WERI-Rb-1 (cell line): ENCODE data around the gene STX12.
"Not testable (repeated sequence)": the region's sequence is repeated elsewhere in the genome, so short reads cannot be mapped to it uniquely, and the experiment has no call there.

Experiments
- DNase-seq: peaks from one replicate; pipeline ENCODE4 v3.0.0-alpha.2; 2020
- H3K27ac ChIP-seq: fragments of 250-450 bp; sonication (Bioruptor Pico); 2 replicates; pipeline ENCODE4 v1.5.1; 2020; ENCODE audit warnings: mild to moderate bottlenecking, moderate library complexity
- H3K27me3 ChIP-seq: fragments of 250-450 bp; sonication (Bioruptor Pico); 2 replicates; pipeline ENCODE4 v1.5.1; 2021; ENCODE audit warnings: mild to moderate bottlenecking, low read depth, moderate library complexity; ENCODE audit not compliant: insufficient read depth, severe bottlenecking
- H3K36me3 ChIP-seq: fragments of 250-450 bp; sonication (Bioruptor Pico); 2 replicates; pipeline ENCODE4 v1.5.1; 2020; ENCODE audit warnings: mild to moderate bottlenecking, moderate library complexity
- H3K4me3 ChIP-seq: 2 replicates; pipeline ENCODE4 v1.5.1; 2011; ENCODE audit warnings: low read depth, mild to moderate bottlenecking, control low read depth, low read length
- H3K9me3 ChIP-seq: fragments of 250-450 bp; sonication (Bioruptor Pico); 2 replicates; pipeline ENCODE4 v1.5.1; 2021; ENCODE audit warnings: mild to moderate bottlenecking, moderate library complexity; ENCODE audit not compliant: severe bottlenecking
- TF ChIP-seq, protein P1 (sequence below): IDR thresholded peaks from 2 replicates; pipeline ENCODE4 v1.5.1; 2011; ENCODE audit warnings: low read depth, mild to moderate bottlenecking, control low read depth, inconsistent platforms, low read length

The STX12 gene

GRCh38 chr1:27835501-27835900 is 62.5 kb downstream of the STX12 start:
- H3K36me3 ChIP-seq = peaks cover 51% of the 10 kb centered on the region
- H3K4me3 ChIP-seq = no peak overlapping the region
- no peak for DNase-seq
- no peaks in the 10 kb centered on the region for H3K9me3 ChIP-seq
- H3K27me3 ChIP-seq = no peaks in the 10 kb centered on the region
- TF ChIP-seq, protein P1, sequence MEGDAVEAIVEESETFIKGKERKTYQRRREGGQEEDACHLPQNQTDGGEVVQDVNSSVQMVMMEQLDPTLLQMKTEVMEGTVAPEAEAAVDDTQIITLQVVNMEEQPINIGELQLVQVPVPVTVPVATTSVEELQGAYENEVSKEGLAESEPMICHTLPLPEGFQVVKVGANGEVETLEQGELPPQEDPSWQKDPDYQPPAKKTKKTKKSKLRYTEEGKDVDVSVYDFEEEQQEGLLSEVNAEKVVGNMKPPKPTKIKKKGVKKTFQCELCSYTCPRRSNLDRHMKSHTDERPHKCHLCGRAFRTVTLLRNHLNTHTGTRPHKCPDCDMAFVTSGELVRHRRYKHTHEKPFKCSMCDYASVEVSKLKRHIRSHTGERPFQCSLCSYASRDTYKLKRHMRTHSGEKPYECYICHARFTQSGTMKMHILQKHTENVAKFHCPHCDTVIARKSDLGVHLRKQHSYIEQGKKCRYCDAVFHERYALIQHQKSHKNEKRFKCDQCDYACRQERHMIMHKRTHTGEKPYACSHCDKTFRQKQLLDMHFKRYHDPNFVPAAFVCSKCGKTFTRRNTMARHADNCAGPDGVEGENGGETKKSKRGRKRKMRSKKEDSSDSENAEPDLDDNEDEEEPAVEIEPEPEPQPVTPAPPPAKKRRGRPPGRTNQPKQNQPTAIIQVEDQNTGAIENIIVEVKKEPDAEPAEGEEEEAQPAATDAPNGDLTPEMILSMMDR = no peak
- H3K27ac ChIP-seq = no peak overlapping the region

- peaks cover 49% of the 10 kb centered on the region for H3K36me3 ChIP-seq
Measured at GRCh38 chr1:27849951-27850350, 76.9 kb downstream of the STX12 start.

GRCh38 chr1:27855085-27855484 is 82.1 kb downstream of the STX12 start:
- Histone ChIP-seq H3K4me3 (no peak overlapping the region), H3K27ac (0 out of 2 replicates have a peak overlapping the region, but pooled peaks have one; percentile 42), H3K27me3 (no peaks in the 10 kb centered on the region), H3K36me3 (peaks cover 8% of the 10 kb centered on the region), H3K9me3 (no peaks in the 10 kb centered on the region)
- DNase-seq = no peak
- TF ChIP-seq, protein P1 = no peak

More at GRCh38 chr1:27849951-27850350, 76.9 kb downstream of the STX12 start:
- TF ChIP-seq, protein P1 = no peak
- no peak for DNase-seq
- Histone ChIP-seq H3K4me3 (no peak overlapping the region), H3K27ac (no peak overlapping the region), H3K9me3 (no peaks in the 10 kb centered on the region), H3K27me3 (no peaks in the 10 kb centered on the region)

GRCh38 chr1:27856561-27857343 is 83.7 kb downstream of the STX12 start:
- no peaks in the 10 kb centered on the region for H3K27me3 ChIP-seq
- H3K9me3 ChIP-seq = no peaks in the 10 kb centered on the region
- TF ChIP-seq, protein P1 = no peak
- peak overlapping the region; percentile 43 for H3K27ac ChIP-seq
- H3K36me3 ChIP-seq = peaks cover under 1% of the 10 kb centered on the region
- DNase-seq = no peak
- H3K4me3 ChIP-seq = no peak overlapping the region

- not testable (repeated sequence) for DNase-seq, H3K36me3 ChIP-seq, H3K27me3 ChIP-seq, H3K27ac ChIP-seq, H3K4me3 ChIP-seq, H3K9me3 ChIP-seq
Measured at GRCh38 chr1:27857552-27857951, 84.5 kb downstream of the STX12 start.

DNA sequence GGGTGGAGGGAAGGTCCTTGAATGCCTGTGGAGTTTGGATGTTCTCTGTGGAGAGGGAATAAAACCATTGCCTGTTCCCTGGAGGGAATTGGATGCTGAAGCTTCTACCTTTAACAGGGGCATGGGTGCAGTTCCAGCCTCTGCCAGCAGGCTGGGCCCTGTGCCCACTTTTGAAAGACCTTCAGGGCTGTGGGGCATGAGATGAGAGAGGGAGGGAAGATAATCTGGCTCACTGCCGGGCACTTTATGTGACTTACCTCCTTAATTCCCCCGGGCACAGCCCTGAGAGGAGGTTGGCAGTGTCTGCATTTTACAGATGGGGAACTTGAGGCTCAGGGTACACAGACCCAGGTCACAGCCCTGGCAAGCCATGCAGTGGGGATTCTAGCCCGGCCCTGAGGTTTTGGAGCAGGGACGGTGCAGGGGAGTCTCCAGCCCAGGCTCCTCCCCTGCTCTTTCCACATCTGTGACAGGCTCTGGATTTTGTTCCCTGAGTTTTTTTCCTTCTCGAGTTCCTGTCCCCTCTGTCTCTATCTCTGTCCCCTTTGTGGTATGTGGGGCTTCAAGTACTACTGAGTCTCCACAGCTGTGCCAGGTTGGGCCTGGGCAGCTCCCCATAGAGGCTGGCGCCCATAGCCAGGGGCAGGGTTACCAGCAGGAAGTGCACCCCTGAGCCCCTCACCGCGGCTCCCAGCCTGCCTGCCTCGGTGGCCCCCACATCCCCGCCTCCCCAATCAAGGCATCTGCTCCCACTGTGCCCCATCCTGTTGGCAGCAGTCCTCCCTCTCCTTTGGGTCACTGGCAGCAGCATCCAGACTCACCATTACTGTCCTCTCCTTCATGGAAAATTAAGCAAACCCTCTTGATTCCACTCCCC is 85.3 kb downstream of the STX12 start:
- DNase-seq = peak; percentile 86
- H3K27me3 ChIP-seq = no peaks in the 10 kb centered on the region
- TF ChIP-seq, protein P1 = peak; percentile 93
- no peaks in the 10 kb centered on the region for H3K9me3 ChIP-seq
- H3K36me3 ChIP-seq = no peaks in the 10 kb centered on the region
- no peak overlapping the region for H3K27ac ChIP-seq
- no peak overlapping the region for H3K4me3 ChIP-seq
